ENCODE measurements around the gene PRR5.

Gene PRR5

DNA sequence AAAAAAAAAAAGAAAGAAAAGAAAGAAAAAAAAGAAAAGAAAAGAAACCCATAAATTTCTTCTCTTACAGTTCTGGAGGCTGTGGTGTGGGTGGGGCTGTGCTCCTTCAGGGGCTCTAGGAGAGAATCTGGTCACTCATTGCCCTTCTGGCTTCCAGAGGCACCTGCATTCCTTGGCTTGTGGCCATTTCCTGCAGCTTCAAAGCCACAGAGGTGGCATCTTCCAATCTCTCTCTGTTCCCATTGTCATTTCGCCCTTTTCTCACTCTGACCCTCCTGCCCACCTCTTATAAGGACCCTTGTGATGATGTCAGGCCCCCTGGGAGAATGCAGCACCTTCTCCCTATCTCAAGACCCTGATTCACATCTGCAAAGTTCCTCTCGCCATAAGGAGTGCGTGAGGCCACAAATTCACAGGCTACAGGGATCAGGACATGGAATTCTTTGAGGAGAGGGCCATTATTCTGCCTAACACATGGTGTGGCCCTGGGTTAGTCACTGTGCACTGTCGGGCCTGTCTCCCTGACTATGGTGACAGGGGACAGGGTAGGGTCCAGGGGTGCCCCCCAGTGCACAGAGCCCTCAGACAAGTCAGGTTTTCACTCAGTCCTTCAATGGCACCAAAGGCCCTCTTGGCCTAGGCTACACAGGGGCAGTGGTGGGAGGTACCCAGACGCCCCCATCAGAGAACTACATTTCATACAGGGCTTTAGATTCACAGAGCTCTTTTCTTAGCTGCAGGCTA lies 38.6 kb upstream of the PRR5 start:
- Histone ChIP-seq H3K27ac (no peak overlapping the region), H3K4me3 (no peak overlapping the region)
- DNase-seq (ENCODE audit: low spot score) = no peak
- TF ChIP-seq, protein P1, sequence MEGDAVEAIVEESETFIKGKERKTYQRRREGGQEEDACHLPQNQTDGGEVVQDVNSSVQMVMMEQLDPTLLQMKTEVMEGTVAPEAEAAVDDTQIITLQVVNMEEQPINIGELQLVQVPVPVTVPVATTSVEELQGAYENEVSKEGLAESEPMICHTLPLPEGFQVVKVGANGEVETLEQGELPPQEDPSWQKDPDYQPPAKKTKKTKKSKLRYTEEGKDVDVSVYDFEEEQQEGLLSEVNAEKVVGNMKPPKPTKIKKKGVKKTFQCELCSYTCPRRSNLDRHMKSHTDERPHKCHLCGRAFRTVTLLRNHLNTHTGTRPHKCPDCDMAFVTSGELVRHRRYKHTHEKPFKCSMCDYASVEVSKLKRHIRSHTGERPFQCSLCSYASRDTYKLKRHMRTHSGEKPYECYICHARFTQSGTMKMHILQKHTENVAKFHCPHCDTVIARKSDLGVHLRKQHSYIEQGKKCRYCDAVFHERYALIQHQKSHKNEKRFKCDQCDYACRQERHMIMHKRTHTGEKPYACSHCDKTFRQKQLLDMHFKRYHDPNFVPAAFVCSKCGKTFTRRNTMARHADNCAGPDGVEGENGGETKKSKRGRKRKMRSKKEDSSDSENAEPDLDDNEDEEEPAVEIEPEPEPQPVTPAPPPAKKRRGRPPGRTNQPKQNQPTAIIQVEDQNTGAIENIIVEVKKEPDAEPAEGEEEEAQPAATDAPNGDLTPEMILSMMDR (IDR thresholded peaks at IDR 0.05) = no peak

DNA sequence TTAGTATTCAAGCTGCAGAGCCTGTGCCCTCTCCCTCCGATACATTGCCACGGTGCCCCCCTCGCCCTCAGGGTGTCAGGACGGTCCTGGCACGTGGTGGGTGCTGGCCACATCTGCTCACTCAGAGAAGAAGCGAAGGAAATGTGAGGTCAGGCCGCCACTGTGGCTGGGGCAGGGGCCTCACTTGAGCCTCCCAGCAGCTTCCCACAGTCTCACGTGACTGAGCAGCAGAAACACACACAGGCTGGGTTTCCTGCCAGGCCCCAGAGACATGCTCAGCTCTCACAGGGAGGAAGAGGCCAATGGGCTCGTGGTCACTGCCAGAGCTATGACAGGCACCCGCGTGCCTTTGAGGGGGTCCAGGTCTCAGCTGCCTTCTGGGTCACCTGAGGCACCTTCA lies 37.9 kb upstream of the PRR5 start:
- no peak for DNase-seq (ENCODE audit: low spot score)
- peak overlapping the region in 1 of 2 donors; percentile 51 for H3K27ac ChIP-seq
- TF ChIP-seq, protein P1 (IDR thresholded peaks at IDR 0.05) = no peak
- no peak overlapping the region for H3K4me3 ChIP-seq

DNA sequence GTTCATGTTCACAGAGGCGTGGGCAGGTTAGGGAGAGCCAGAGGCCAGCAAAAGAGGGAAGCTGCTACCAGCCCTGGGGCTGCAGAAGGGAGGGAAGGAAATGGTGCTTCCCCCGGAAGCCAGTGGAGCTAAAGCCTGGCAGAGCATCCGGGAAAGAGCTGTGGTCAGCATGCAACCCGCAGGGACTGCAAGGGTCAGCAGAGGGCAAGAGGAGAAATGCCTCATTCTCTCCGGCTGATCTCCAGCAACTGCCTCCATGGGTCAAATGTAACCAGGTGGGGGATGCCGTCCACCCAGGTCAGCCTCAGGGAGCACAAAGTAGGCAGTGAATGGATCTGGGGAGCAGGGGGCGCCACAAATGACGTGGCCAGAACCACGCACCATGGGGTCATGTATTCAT lies 36.9 kb upstream of the PRR5 start:
- H3K4me3 ChIP-seq = no peak overlapping the region
- DNase-seq (ENCODE audit: low spot score) = no peak
- H3K27ac ChIP-seq = peak overlapping the region in 1 of 2 donors; percentile 9
- TF ChIP-seq, protein P1 (IDR thresholded peaks at IDR 0.05) = no peak

DNA sequence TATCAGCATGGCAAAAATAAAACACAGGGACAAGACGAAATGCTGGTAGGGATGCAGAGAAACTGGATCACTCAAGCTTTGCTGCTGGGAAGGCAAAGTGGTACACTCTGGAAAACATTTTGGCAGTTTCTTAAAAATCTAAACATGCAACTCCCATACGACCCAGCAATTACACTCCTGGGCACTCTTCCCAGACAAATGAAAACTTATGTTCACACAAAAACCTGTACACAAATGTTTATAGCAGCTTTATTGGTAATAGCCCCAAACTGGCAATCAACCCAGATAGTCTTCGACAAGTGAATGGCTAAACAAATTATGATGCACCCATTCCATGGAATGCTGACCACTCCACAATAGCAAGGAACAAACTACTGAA lies 35.8 kb upstream of the PRR5 start:
- TF ChIP-seq, protein P1 (IDR thresholded peaks at IDR 0.05) = no peak
- Histone ChIP-seq H3K27ac (no peak overlapping the region), H3K4me3 (no peak overlapping the region)
- DNase-seq (ENCODE audit: low spot score) = no peak

DNA sequence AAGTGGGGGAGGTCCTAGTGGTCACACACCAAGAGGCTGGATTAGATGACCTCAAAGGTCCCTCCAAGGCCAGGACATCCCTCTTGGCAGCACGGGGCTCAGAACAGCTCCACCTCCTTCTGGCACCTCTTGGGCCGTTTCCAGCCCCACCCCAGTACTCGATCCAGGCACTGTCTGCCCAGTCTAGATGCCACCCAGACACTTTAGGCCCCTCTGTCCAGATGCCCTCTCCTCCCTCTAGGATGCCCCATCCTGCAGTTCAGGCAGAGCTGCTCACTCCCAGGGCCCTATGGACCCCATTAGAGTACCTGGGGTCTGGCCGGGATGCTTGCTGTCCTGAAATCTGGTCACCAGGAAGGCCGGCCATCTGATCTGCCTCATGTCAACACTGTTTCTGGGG lies 34.7 kb upstream of the PRR5 start:
- TF ChIP-seq, protein P1 (IDR thresholded peaks at IDR 0.05) = no peak
- Histone ChIP-seq H3K27ac (peak overlapping the region in 1 of 2 donors; percentile 85), H3K4me3 (no peak overlapping the region)
- no peak for DNase-seq (ENCODE audit: low spot score)

DNA sequence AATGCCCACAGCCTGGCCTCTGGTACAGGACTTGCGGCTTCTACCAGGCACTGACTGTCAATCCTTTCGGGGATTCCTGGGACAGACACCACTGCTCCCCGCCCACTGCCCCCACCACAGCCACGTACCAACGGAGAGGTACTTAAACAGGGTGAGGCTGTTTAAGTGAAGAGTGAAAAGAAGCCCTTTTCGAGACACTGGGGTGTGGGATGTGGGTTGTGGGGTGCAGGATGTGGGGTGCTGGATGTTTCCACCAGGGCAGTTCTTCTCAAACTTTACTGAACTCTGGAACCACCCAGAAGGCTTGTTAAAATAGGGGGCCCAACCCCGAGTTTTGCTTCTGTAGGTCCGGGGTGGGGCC lies 34.2 kb upstream of the PRR5 start:
- H3K27ac ChIP-seq = peak overlapping the region; percentile 32 to 85
- no peak for DNase-seq (ENCODE audit: low spot score)
- H3K4me3 ChIP-seq = peak overlapping the region; percentile 78
- TF ChIP-seq, protein P1 (IDR thresholded peaks at IDR 0.05) = no peak

DNA sequence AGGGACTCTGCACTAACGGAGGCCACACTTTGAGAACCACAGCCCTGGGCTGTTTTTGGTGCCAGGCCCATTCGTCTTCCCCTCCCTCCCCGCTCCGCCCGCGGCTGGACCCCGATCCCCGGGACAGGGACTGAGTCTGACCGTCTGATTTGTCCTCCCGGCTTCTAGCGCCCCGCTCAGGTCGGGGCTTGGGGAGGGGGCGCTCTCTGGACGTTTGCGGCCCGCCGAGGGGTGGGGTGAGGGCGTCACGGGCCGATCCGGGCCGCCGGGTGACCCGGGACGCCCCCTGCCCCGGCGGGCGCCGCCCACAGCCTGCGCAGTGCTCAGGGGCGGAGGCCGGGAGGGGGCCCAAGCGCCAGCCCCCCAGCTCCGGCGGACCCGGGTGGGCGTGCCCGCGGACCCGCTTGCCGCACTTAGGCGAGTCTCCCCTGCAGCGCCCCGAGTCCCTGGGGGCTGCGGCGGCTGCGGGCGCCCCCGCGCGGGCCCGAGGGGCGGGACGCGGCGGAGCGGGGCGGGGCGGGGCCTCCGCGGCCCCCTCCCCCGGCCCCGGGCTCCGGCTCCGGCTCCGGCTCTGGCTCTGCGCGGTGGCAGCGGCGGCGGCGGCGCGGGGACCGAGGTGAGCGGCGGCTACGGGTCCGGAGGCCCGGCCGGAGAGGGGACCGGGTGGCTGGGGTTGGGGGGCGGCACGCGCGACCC lies 33.7 kb upstream of the PRR5 start:
- Histone ChIP-seq H3K27ac (peak overlapping the region; percentile 32 to 85), H3K4me3 (peak overlapping the region; percentile 78)
- DNase-seq (ENCODE audit: low spot score) = no peak
- TF ChIP-seq, protein P1 (IDR thresholded peaks at IDR 0.05) = no peak
